Measurements from ENCODE around the gene GPBP1.

The GPBP1 gene

GRCh38 chr5:57174890-57175510, 1.1 kb downstream of the GPBP1 start:
- Histone ChIP-seq H3K9me3 (replicated peaks; ENCODE audit: insufficient read depth, low read length) (no peaks in the 10 kb centered on the region), H3K4me2 (ENCODE audit: low read depth, low read length) (peak overlapping the region; percentile 64), H3K27ac (ENCODE audit: low read length) (peak overlapping the region; percentile 92), H3K36me3 (replicated peaks; ENCODE audit: insufficient read depth, low read length) (peaks cover 5% of the 10 kb centered on the region; the same call in 1 of the 2 replicates), H3K4me1 (ENCODE audit: low read length) (peaks cover 18% of the 10 kb centered on the region), H3K79me2 (ENCODE audit: low read length) (peaks cover 62% of the 10 kb centered on the region), H4K20me1 (ENCODE audit: insufficient read depth, low read length) (peaks cover 36% of the 10 kb centered on the region), H3F3A (ENCODE audit: insufficient read depth, low read length) (peaks cover 52% of the 10 kb centered on the region), H3K4me3 (ENCODE audit: low read length) (peak overlapping the region; percentile 95), H3K27me3 (replicated peaks; ENCODE audit: insufficient read depth, low read length) (no peaks in the 10 kb centered on the region), H2AFZ (ENCODE audit: low read length) (no peak overlapping the region), H3K9me2 (replicated peaks; ENCODE audit: insufficient read depth, low read length) (no peaks in the 10 kb centered on the region), H3K9ac (ENCODE audit: low read length) (peak overlapping the region; percentile 100)
- DNase-seq = peak; percentile 21
- TF ChIP-seq EZH2phosphoT487 (IDR thresholded peaks at IDR 0.05; ENCODE audit: low read length) = no peak
- TF ChIP-seq CTCF (IDR thresholded peaks at IDR 0.05; ENCODE audit: low read length) = no peak
- TF ChIP-seq EZH2 (optimal IDR thresholded peaks at IDR 0.05; ENCODE audit: low read depth, low read length) = no peak

GRCh38 chr5:57175551-57176309, 1.9 kb downstream of the GPBP1 start:
- TF ChIP-seq EZH2 (optimal IDR thresholded peaks at IDR 0.05; ENCODE audit: low read depth, low read length) = no peak
- no peak for TF ChIP-seq EZH2phosphoT487 (IDR thresholded peaks at IDR 0.05; ENCODE audit: low read length)
- no peak for TF ChIP-seq CTCF (IDR thresholded peaks at IDR 0.05; ENCODE audit: low read length)
- H2AFZ ChIP-seq (ENCODE audit: low read length) = no peak overlapping the region
- peak; percentile 82 for DNase-seq
- H3K4me1 ChIP-seq (ENCODE audit: low read length) = peaks cover 22% of the 10 kb centered on the region
- H3K27me3 ChIP-seq (replicated peaks; ENCODE audit: insufficient read depth, low read length) = no peaks in the 10 kb centered on the region
- no peaks in the 10 kb centered on the region for H3K9me3 ChIP-seq (replicated peaks; ENCODE audit: insufficient read depth, low read length)
- H3K79me2 ChIP-seq (ENCODE audit: low read length) = peaks cover 69% of the 10 kb centered on the region
- peak overlapping the region; percentile 92 for H3K27ac ChIP-seq (ENCODE audit: low read length)
- peak overlapping the region; percentile 64 for H3K4me2 ChIP-seq (ENCODE audit: low read depth, low read length)
- peaks cover 43% of the 10 kb centered on the region for H4K20me1 ChIP-seq (ENCODE audit: insufficient read depth, low read length)
- peaks cover 5% of the 10 kb centered on the region; the same call in 1 of the 2 replicates for H3K36me3 ChIP-seq (replicated peaks; ENCODE audit: insufficient read depth, low read length)
- H3K4me3 ChIP-seq (ENCODE audit: low read length) = peak overlapping the region; percentile 95
- H3F3A ChIP-seq (ENCODE audit: insufficient read depth, low read length) = peaks cover 52% of the 10 kb centered on the region
- no peaks in the 10 kb centered on the region for H3K9me2 ChIP-seq (replicated peaks; ENCODE audit: insufficient read depth, low read length)
- H3K9ac ChIP-seq (ENCODE audit: low read length) = peak overlapping the region; percentile 100

GRCh38 chr5:57176350-57176857, 2.5 kb downstream of the GPBP1 start:
- Histone ChIP-seq H4K20me1 (ENCODE audit: insufficient read depth, low read length) (peaks cover 49% of the 10 kb centered on the region), H3K9ac (ENCODE audit: low read length) (peak overlapping the region; percentile 60), H3F3A (ENCODE audit: insufficient read depth, low read length) (peaks cover 52% of the 10 kb centered on the region), H3K79me2 (ENCODE audit: low read length) (peaks cover 76% of the 10 kb centered on the region), H2AFZ (ENCODE audit: low read length) (no peak overlapping the region), H3K27me3 (replicated peaks; ENCODE audit: insufficient read depth, low read length) (no peaks in the 10 kb centered on the region), H3K9me3 (replicated peaks; ENCODE audit: insufficient read depth, low read length) (no peaks in the 10 kb centered on the region), H3K9me2 (replicated peaks; ENCODE audit: insufficient read depth, low read length) (no peaks in the 10 kb centered on the region), H3K27ac (ENCODE audit: low read length) (peak overlapping the region; percentile 92), H3K36me3 (replicated peaks; ENCODE audit: insufficient read depth, low read length) (peaks cover 5% of the 10 kb centered on the region; the same call in 1 of the 2 replicates), H3K4me3 (ENCODE audit: low read length) (peak overlapping the region; percentile 95), H3K4me1 (ENCODE audit: low read length) (peaks cover 22% of the 10 kb centered on the region), H3K4me2 (ENCODE audit: low read depth, low read length) (peak overlapping the region; percentile 64)
- TF ChIP-seq EZH2phosphoT487 (IDR thresholded peaks at IDR 0.05; ENCODE audit: low read length) (no peak), CTCF (IDR thresholded peaks at IDR 0.05; ENCODE audit: low read length) (no peak), EZH2 (optimal IDR thresholded peaks at IDR 0.05; ENCODE audit: low read depth, low read length) (no peak)
- peak; percentile 82 for DNase-seq
